GM18526 (cell line): Measurements from ENCODE around the gene CXXC1.
A peak's percentile ranks its signal among the peaks of the same experiment; 100 is the strongest.

Source experiments
- POLR2A ChIP-seq: IDR thresholded peaks from 3 replicates; pipeline ENCODE4 v1.6.1; 2011; ENCODE audit not compliant: insufficient read length; ENCODE audit errors: extremely low read depth

The CXXC1 gene

GRCh38 chr18:50281972-50282520 lies 5.4 kb downstream of the CXXC1 start:
- no peak for TF ChIP-seq POLR2A

- peak; percentile 93 for TF ChIP-seq POLR2A
These were observed 6.1 kb downstream of the CXXC1 start, which contains the start of gene MBD1 for GRCh38 chr18:50281295-50281971. MBD1 (minus strand) TSS chr18:50281523; CDS start chr18:50279992, 1,531 bp downstream.

GRCh38 chr18:50280707-50281294 lies 6.7 kb downstream of the CXXC1 start:
- TF ChIP-seq POLR2A, result no peak

- no peak for TF ChIP-seq POLR2A
These were observed 7.7 kb downstream of the CXXC1 start for GRCh38 chr18:50279752-50280151.

GRCh38 chr18:50277942-50278341 lies 9.6 kb downstream of the CXXC1 start:
- no peak for TF ChIP-seq POLR2A

- no peak for TF ChIP-seq POLR2A
These were observed 11.0 kb downstream of the CXXC1 start for GRCh38 chr18:50276452-50276851.

GRCh38 chr18:50275503-50276036 lies 11.9 kb downstream of the CXXC1 start:
- TF ChIP-seq POLR2A, result no peak

- no peak for TF ChIP-seq POLR2A
These were observed 12.6 kb downstream of the CXXC1 start for GRCh38 chr18:50274941-50275340.

- no peak for TF ChIP-seq POLR2A
These were observed 13.4 kb downstream of the CXXC1 start for GRCh38 chr18:50274044-50274442.

GRCh38 chr18:50273203-50274043 lies 14.1 kb downstream of the CXXC1 start:
- no peak for TF ChIP-seq POLR2A

- TF ChIP-seq POLR2A, result no peak
These were observed 14.9 kb downstream of the CXXC1 start for GRCh38 chr18:50272568-50272967.

- peak; percentile 43 for TF ChIP-seq POLR2A
These were observed 19.3 kb downstream of the CXXC1 start for GRCh38 chr18:50268022-50268747.

- no peak for TF ChIP-seq POLR2A
These were observed 21.2 kb downstream of the CXXC1 start, which contains the start of gene CFAP53 for GRCh38 chr18:50266248-50266704. CFAP53 (minus strand) TSS chr18:50266495; CDS start chr18:50266404, 91 bp downstream.

GRCh38 chr18:50262977-50263376 lies 24.5 kb downstream of the CXXC1 start:
- no peak for TF ChIP-seq POLR2A
